Measurements from ENCODE around the gene FHIP1B. TPM values are rescaled to one million over a fixed set of nuclear protein-coding genes. Genes with fewer than 3 reads are reported as not detected.

Gene FHIP1B
- total and polyA plus RNA-seq, 4 experiments from 2014 or later: 12.0 to 50.8 (median 32.7) TPM

- POLR2A ChIA-PET (ENCODE audit: partially characterized antibody): no interaction called here
- Mint-ChIP-seq H3K36me3 (peaks cover 5 to 23% of the 10 kb centered on the region in 2 donors), H3K27me3 (no peaks in the 10 kb centered on the region), H3K4me3 (peak overlapping the region in 6 of 8 donors; percentile 2 to 58 (median 43)), H3K9me3 (no peaks in the 10 kb centered on the region), H3K4me1 (peaks cover 22 to 44% (median 32%) of the 10 kb centered on the region in 4 donors), H3K27ac (peak overlapping the region; percentile 1 to 83 (median 51))
- Histone ChIP-seq H3K27ac (ENCODE audit: low read depth, low read length) (no peak overlapping the region), H3K4me3 (ENCODE audit: low read length in 2 of 2) (no peak overlapping the region), H3K4me1 (ENCODE audit: insufficient read depth, low read length) (peaks cover 18% of the 10 kb centered on the region), H3K36me3 (ENCODE audit: insufficient read depth, low read length) (no peaks in the 10 kb centered on the region), H3K9me3 (ENCODE audit: control insufficient read depth in 1 of 2, low read length in 2 of 2) (no peaks in the 10 kb centered on the region), H3K27me3 (ENCODE audit: insufficient read depth, low read length) (no peaks in the 10 kb centered on the region)
- peak in 4 of 5 donors; percentile 6 to 47 (median 32) for DNase-seq
- intact Hi-C loops (cut with micrococcal nuclease): no loop called here
- CTCF ChIA-PET (ENCODE audit: partially characterized antibody): interaction anchor here (1.5 kb wide), 1 partner anchor 159 kb away, joined by 5 read pairs; no protein-coding TSS in a partner anchor
Observed at GRCh38 chr11:6203327-6203726, 31.1 kb downstream of the FHIP1B start.

DNA sequence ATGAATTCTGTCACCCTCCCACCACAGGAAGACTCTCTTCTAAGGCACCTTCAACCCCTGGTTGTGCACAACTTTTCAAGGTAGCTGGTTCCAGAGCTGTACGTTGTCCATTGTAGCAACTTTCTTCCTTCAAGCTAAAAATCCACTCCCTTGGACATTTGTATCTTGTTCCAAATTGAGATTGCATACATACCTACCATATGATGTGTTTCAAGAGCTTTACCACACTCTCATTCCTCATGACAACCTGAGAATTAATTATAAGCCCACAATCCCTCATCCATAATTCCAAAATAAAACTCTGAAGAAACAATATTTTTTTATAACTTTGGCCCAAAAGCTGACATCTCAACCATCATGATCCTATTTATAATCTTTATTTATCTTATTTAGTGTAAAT, 32.4 kb downstream of the FHIP1B start:
- peak overlapping the region in 1 of 7 donors; percentile 0 for H3K27ac Mint-ChIP-seq
- intact Hi-C loops (cut with micrococcal nuclease): no loop called here
- no peak overlapping the region for H3K4me3 ChIP-seq (ENCODE audit: low read length in 2 of 2)
- no peak overlapping the region for H3K4me3 Mint-ChIP-seq
- ChIA-PET CTCF (ENCODE audit: partially characterized antibody) (no interaction called here), POLR2A (ENCODE audit: partially characterized antibody) (no interaction called here)
- H3K9me3 ChIP-seq (ENCODE audit: control insufficient read depth in 1 of 2, low read length in 2 of 2): no peaks in the 10 kb centered on the region
- H3K27me3 ChIP-seq (ENCODE audit: insufficient read depth, low read length): no peaks in the 10 kb centered on the region
- DNase-seq: no peak
- peaks cover 18% of the 10 kb centered on the region for H3K4me1 ChIP-seq (ENCODE audit: insufficient read depth, low read length)
- no peaks in the 10 kb centered on the region for H3K27me3 Mint-ChIP-seq
- peaks cover 22 to 44% (median 32%) of the 10 kb centered on the region in 4 donors for H3K4me1 Mint-ChIP-seq
- H3K27ac ChIP-seq (ENCODE audit: low read depth, low read length): no peak overlapping the region
- peaks cover 5 to 16% of the 10 kb centered on the region in 2 donors for H3K36me3 Mint-ChIP-seq
- H3K9me3 Mint-ChIP-seq: no peaks in the 10 kb centered on the region
- H3K36me3 ChIP-seq (ENCODE audit: insufficient read depth, low read length): no peaks in the 10 kb centered on the region

DNA sequence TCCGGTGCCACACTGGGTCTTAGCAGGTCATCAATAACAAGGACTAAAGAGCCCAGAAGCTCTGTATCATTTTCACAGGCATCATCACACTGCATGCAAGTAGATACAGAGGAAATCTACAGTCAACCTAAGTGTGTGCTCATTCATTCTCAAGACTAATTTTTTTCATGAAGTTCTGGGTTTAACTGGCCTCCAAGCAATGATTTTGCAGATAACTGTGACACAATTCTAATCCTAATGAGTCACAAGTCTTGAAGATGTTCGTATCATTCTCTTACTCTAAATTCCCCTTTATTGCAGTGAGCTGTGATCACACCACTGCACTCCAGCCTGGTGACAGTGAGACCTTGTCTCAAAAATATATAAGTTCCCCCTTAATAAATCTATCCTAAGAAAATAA, 33.0 kb downstream of the FHIP1B start:
- POLR2A ChIA-PET (ENCODE audit: partially characterized antibody): no interaction called here
- no peaks in the 10 kb centered on the region for H3K36me3 ChIP-seq (ENCODE audit: insufficient read depth, low read length)
- no peak overlapping the region for H3K27ac ChIP-seq (ENCODE audit: low read depth, low read length)
- no peak overlapping the region for H3K4me3 ChIP-seq (ENCODE audit: low read length in 2 of 2)
- Mint-ChIP-seq H3K4me3 (no peak overlapping the region), H3K4me1 (peaks cover 22 to 46% (median 33%) of the 10 kb centered on the region in 4 donors), H3K9me3 (no peaks in the 10 kb centered on the region), H3K27me3 (no peaks in the 10 kb centered on the region), H3K36me3 (peaks cover 2 to 10% of the 10 kb centered on the region in 2 donors), H3K27ac (no peak overlapping the region)
- peaks cover 18% of the 10 kb centered on the region for H3K4me1 ChIP-seq (ENCODE audit: insufficient read depth, low read length)
- CTCF ChIA-PET (ENCODE audit: partially characterized antibody): no interaction called here
- DNase-seq: no peak
- no peaks in the 10 kb centered on the region for H3K9me3 ChIP-seq (ENCODE audit: control insufficient read depth in 1 of 2, low read length in 2 of 2)
- H3K27me3 ChIP-seq (ENCODE audit: insufficient read depth, low read length): no peaks in the 10 kb centered on the region
- intact Hi-C loops (cut with micrococcal nuclease): no loop called here

- Histone ChIP-seq H3K4me3 (ENCODE audit: low read length in 2 of 2) (no peak overlapping the region), H3K4me1 (ENCODE audit: insufficient read depth, low read length) (peaks cover 18% of the 10 kb centered on the region), H3K36me3 (ENCODE audit: insufficient read depth, low read length) (no peaks in the 10 kb centered on the region), H3K27ac (ENCODE audit: low read depth, low read length) (no peak overlapping the region), H3K9me3 (ENCODE audit: control insufficient read depth in 1 of 2, low read length in 2 of 2) (no peaks in the 10 kb centered on the region), H3K27me3 (ENCODE audit: insufficient read depth, low read length) (no peaks in the 10 kb centered on the region)
- H3K36me3 Mint-ChIP-seq: peaks cover 0 to 9% of the 10 kb centered on the region in 2 donors
- no peaks in the 10 kb centered on the region for H3K9me3 Mint-ChIP-seq
- DNase-seq: no peak
- H3K27me3 Mint-ChIP-seq: no peaks in the 10 kb centered on the region
- no peak overlapping the region for H3K4me3 Mint-ChIP-seq
- peaks cover 22 to 49% (median 35%) of the 10 kb centered on the region in 4 donors for H3K4me1 Mint-ChIP-seq
- ChIA-PET POLR2A (ENCODE audit: partially characterized antibody) (no interaction called here), CTCF (ENCODE audit: partially characterized antibody) (no interaction called here)
- intact Hi-C loops (cut with micrococcal nuclease): no loop called here
- H3K27ac Mint-ChIP-seq: peak overlapping the region in 3 of 7 donors; percentile 1 to 43 (median 23)
Observed at GRCh38 chr11:6200975-6201374, 33.5 kb downstream of the FHIP1B start.

GRCh38 chr11:6199174-6199810, 35.1 kb downstream of the FHIP1B start, which contains the start of gene OR52W1:
Gene OR52W1, plus strand, starts transcription at chr11:6199224. Its CDS starts 0 bp downstream, at chr11:6199224.
- Mint-ChIP-seq H3K36me3 (no peaks in the 10 kb centered on the region), H3K4me3 (no peak within 1 kb of the TSS), H3K27ac (peak within 1 kb of the TSS in 2 of 7 donors; percentile 20 to 43), H3K27me3 (no peaks in the 10 kb centered on the region), H3K9me3 (peaks cover 0 to 1% (median 0%) of the 10 kb centered on the region in 8 donors), H3K4me1 (peaks cover 18 to 38% (median 25%) of the 10 kb centered on the region in 4 donors)
- Histone ChIP-seq H3K9me3 (ENCODE audit: control insufficient read depth in 1 of 2, low read length in 2 of 2) (no peaks in the 10 kb centered on the region), H3K4me3 (ENCODE audit: low read length in 2 of 2) (no peak within 1 kb of the TSS), H3K27ac (ENCODE audit: low read depth, low read length) (no peak within 1 kb of the TSS), H3K36me3 (ENCODE audit: insufficient read depth, low read length) (no peaks in the 10 kb centered on the region), H3K27me3 (ENCODE audit: insufficient read depth, low read length) (no peaks in the 10 kb centered on the region), H3K4me1 (ENCODE audit: insufficient read depth, low read length) (peaks cover 18% of the 10 kb centered on the region)
- POLR2A ChIA-PET (ENCODE audit: partially characterized antibody): no interaction called here
- intact Hi-C loops (cut with micrococcal nuclease): no loop called here
- no peak for DNase-seq
- CTCF ChIA-PET (ENCODE audit: partially characterized antibody): no interaction called here

DNA sequence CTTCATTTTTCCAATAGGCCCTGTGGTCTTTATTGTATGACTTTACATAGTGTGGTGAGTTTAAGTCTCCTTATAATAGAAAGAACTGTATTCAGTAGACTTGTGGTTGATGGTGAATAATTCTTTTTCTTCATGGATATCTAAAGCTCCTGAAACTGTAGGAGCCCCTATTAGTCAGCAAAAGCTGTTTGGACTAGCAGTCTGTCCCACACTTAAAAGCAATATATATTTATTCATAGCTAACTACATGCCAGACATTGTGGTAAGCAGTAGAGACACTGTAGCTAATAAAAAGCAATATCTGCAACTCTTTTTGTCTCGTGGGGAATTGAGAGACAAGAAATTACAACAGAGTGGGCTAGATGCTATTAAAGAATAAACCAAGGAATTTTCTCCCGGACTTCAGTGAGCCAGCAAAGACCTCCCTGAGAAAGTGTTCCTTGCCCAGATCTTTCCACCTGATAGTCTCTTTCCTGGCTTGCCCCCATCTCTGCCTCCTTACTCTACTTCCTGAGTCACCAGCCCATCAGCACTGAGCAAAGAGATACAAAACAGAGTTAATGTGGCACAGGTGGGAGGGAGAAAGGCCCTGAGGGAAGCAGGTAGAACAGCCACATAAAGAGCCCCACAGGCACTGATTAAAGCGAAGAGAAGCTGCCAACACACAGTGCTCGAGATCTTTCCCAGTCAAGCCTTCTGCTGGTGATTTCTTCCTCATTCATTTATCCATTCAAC, 36.8 kb downstream of the FHIP1B start:
- Histone ChIP-seq H3K36me3 (ENCODE audit: insufficient read depth, low read length) (no peaks in the 10 kb centered on the region), H3K4me1 (ENCODE audit: insufficient read depth, low read length) (peaks cover 2% of the 10 kb centered on the region), H3K27me3 (ENCODE audit: insufficient read depth, low read length) (no peaks in the 10 kb centered on the region), H3K4me3 (ENCODE audit: low read length in 2 of 2) (no peak overlapping the region), H3K9me3 (ENCODE audit: control insufficient read depth in 1 of 2, low read length in 2 of 2) (no peaks in the 10 kb centered on the region), H3K27ac (ENCODE audit: low read depth, low read length) (no peak overlapping the region)
- intact Hi-C loops (cut with micrococcal nuclease): no loop called here
- Mint-ChIP-seq H3K4me1 (peaks cover 2 to 21% (median 10%) of the 10 kb centered on the region in 4 donors), H3K36me3 (no peaks in the 10 kb centered on the region), H3K4me3 (no peak overlapping the region), H3K9me3 (peaks cover 0 to 1% (median 0%) of the 10 kb centered on the region in 8 donors), H3K27ac (no peak overlapping the region), H3K27me3 (no peaks in the 10 kb centered on the region)
- no peak for DNase-seq
- POLR2A ChIA-PET (ENCODE audit: partially characterized antibody): no interaction called here
- CTCF ChIA-PET (ENCODE audit: partially characterized antibody): no interaction called here

DNA sequence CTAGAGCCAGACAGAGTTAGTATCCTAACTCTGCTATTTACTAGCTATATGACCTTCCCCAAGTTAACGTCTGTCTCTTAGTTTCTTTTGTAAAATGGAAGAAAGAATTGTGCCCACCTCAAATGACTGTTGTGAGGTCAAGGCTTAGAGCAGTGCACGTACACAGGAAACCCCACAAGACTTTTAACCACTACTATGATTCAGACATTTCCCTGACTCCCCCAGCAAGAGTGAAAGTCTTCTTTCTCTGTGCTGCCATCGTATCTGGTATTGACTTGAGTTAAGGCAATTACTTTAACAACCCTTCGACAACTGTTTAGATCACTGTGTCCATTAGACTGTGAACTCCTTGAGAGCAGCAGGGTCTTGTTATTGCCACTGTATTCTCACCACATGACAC, 38.0 kb downstream of the FHIP1B start:
- no peak overlapping the region for H3K4me3 ChIP-seq (ENCODE audit: low read length in 2 of 2)
- Mint-ChIP-seq H3K36me3 (no peaks in the 10 kb centered on the region), H3K4me3 (no peak overlapping the region), H3K27ac (no peak overlapping the region), H3K9me3 (peaks cover 0 to 1% (median 0%) of the 10 kb centered on the region in 8 donors), H3K27me3 (no peaks in the 10 kb centered on the region), H3K4me1 (peaks cover 0 to 14% (median 8%) of the 10 kb centered on the region in 4 donors)
- no peaks in the 10 kb centered on the region for H3K9me3 ChIP-seq (ENCODE audit: control insufficient read depth in 1 of 2, low read length in 2 of 2)
- ChIA-PET CTCF (ENCODE audit: partially characterized antibody) (no interaction called here), POLR2A (ENCODE audit: partially characterized antibody) (no interaction called here)
- no peak for DNase-seq
- no peaks in the 10 kb centered on the region for H3K36me3 ChIP-seq (ENCODE audit: insufficient read depth, low read length)
- H3K27me3 ChIP-seq (ENCODE audit: insufficient read depth, low read length): no peaks in the 10 kb centered on the region
- H3K4me1 ChIP-seq (ENCODE audit: insufficient read depth, low read length): no peaks in the 10 kb centered on the region
- intact Hi-C loops (cut with micrococcal nuclease): no loop called here
- H3K27ac ChIP-seq (ENCODE audit: low read depth, low read length): no peak overlapping the region

Data from CD4-positive, alpha-beta memory T cell (primary cell).